WI38 (cell line): ENCODE results near the gene ZNF25.
A peak's percentile ranks its signal among the peaks of the same experiment; 100 is the strongest.
"Not testable (repeated sequence)": the region's sequence is repeated elsewhere in the genome, so short reads cannot be mapped to it uniquely, and the experiment has no call there.

Experiments used
- H3K4me3 ChIP-seq: 2 replicates; pipeline ENCODE4 v1.5.1; 2011; ENCODE audit warnings: low read depth, mild to moderate bottlenecking, control low read depth, low read length
- TF ChIP-seq, protein P1 (sequence below): IDR thresholded peaks from 2 replicates; pipeline ENCODE4 v1.5.1; 2012; ENCODE audit warnings: low read depth, mild to moderate bottlenecking, control low read depth, low read length

Gene ZNF25

GRCh38 chr10:38003588-38003987 lies 27.1 kb upstream of the ZNF25 start:
- no peak overlapping the region for H3K4me3 ChIP-seq
- TF ChIP-seq, protein P1, sequence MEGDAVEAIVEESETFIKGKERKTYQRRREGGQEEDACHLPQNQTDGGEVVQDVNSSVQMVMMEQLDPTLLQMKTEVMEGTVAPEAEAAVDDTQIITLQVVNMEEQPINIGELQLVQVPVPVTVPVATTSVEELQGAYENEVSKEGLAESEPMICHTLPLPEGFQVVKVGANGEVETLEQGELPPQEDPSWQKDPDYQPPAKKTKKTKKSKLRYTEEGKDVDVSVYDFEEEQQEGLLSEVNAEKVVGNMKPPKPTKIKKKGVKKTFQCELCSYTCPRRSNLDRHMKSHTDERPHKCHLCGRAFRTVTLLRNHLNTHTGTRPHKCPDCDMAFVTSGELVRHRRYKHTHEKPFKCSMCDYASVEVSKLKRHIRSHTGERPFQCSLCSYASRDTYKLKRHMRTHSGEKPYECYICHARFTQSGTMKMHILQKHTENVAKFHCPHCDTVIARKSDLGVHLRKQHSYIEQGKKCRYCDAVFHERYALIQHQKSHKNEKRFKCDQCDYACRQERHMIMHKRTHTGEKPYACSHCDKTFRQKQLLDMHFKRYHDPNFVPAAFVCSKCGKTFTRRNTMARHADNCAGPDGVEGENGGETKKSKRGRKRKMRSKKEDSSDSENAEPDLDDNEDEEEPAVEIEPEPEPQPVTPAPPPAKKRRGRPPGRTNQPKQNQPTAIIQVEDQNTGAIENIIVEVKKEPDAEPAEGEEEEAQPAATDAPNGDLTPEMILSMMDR = no peak

- no peak overlapping the region for H3K4me3 ChIP-seq
- TF ChIP-seq, protein P1 = no peak
Observed at GRCh38 chr10:38003026-38003425, 26.6 kb upstream of the ZNF25 start.

- not testable (repeated sequence) for H3K4me3 ChIP-seq
Observed at GRCh38 chr10:38000474-38000873, 24.0 kb upstream of the ZNF25 start.

DNA sequence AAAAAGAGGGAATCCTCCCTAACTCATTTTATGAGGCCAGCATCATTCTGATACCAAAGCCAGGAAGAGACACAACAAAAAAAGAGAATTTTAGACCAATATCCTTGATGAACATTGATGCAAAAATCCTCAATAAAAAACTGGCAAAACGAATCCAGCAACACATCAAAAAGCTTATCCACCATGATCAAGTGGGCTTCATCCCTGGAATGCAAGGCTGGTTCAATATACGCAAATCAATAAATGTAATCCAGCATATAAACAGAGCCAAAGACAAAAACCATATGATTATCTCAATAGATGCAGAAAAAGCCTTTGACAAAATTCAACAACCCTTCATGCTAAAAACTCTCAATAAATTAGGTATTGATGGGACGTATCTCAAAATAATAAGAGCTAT lies 22.5 kb upstream of the ZNF25 start:
- H3K4me3 ChIP-seq = not testable (repeated sequence)

DNA sequence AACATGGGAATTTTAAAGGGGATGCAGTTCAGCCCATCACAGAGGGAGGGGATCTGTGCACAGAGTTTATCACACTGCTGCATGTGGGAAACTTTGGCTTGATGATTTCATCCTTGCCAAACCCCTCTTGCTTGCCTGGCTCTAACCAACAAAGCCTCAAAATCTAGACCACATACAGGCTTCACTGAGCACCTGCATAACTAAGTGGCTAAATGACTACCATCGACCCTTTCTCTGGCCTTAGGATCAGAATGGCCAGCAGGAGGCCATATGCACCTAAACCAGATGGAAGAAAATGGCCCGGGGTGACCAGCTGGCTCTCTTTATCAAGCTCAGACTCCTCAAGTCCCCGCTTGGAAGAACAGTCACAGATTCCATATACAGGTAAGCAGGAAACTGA lies 15.6 kb upstream of the ZNF25 start:
- TF ChIP-seq, protein P1 = peak; percentile 11; the same call in 1 of the 2 replicates
- H3K4me3 ChIP-seq = no peak overlapping the region

DNA sequence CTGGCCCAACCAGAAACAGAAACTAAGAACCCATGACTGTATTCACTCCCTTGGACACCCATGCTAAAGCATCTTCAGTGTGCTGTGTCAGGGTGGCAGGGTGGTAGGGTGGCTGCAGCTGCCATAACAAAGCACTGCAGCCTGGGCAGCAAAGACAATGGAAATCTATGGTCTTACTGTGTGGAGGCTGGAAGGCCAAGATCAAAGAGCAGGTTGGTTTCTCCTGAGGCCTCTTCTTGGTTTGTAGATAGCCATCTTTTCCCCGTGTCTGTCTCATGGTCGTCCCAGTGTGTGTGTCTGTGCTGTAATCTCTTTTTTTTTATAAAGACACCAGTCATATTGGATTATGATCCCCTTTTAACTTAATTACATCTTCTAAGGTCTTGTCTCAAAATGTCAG lies 15.2 kb upstream of the ZNF25 start:
- H3K4me3 ChIP-seq = no peak overlapping the region
- TF ChIP-seq, protein P1 = no peak

GRCh38 chr10:37976880-37977203 lies 395 bp upstream of the ZNF25 start:
- H3K4me3 ChIP-seq = peak overlapping the region; percentile 81
- TF ChIP-seq, protein P1 = no peak

DNA sequence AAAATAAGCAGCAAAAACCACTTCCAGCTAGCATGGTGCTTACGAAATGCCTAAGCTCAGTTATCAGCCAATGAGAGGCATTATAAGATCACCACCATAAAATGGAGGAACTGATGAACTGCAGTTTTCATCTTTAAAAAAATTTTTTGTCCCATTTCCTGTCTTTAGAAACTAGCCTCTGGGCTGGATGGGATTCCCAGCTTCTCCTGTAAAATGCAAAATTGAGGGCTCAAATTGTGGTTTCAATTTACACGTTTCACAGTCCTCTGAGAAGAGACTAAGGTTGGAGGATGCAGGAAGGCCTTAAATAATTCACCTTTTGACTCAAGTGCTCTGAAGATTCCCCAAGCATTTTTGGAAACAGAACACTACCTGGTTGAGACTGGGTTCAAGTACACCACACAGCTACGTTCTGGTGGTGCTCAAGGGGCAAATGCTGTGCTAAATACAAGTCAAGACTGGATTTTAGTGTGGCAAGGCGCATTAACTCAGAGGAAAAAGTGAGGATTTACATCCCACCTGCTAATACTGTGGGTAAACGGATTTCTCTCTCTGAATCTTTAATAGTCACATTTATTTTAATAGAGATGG lies 951 bp downstream of the ZNF25 start:
- H3K4me3 ChIP-seq = peak overlapping the region; percentile 81
- TF ChIP-seq, protein P1 = no peak
